Nephron progenitor cell (in vitro differentiated cells): ENCODE measurements around the gene LY6G5B.

Experiments used
- DNase-seq: peaks from one replicate; pipeline ENCODE4 v3.0.0; 2021
- H3K27ac Mint-ChIP-seq: 2 replicates; pipeline ENCODE4 v1.8.0; 2021; ENCODE audit warnings: mild to moderate bottlenecking, moderate library complexity, mixed read lengths
- H3K27me3 Mint-ChIP-seq: 2 replicates; pipeline ENCODE4 v1.8.0; 2021; ENCODE audit warnings: mild to moderate bottlenecking, low read depth, mixed read lengths; ENCODE audit not compliant: poor library complexity
- H3K36me3 Mint-ChIP-seq: 2 replicates; pipeline ENCODE4 v1.8.0; 2021; ENCODE audit warnings: low read depth, mixed read lengths
- H3K4me1 Mint-ChIP-seq: 2 replicates; pipeline ENCODE4 v1.8.0; 2021; ENCODE audit warnings: mixed read lengths
- H3K4me3 Mint-ChIP-seq: 2 replicates; pipeline ENCODE4 v1.8.0; 2021; ENCODE audit warnings: mild to moderate bottlenecking, moderate library complexity, mixed read lengths
- H3K9me3 Mint-ChIP-seq: 2 replicates; pipeline ENCODE4 v1.8.0; 2021; ENCODE audit warnings: mild to moderate bottlenecking, moderate library complexity, mixed read lengths
- CTCF ChIP-seq: fragments of 200-600 bp; sonication (generic); IDR thresholded peaks from 2 replicates; pipeline ENCODE4 v1.5.0; 2021; ENCODE audit warnings: antibody characterized with exemption

The LY6G5B gene

DNA sequence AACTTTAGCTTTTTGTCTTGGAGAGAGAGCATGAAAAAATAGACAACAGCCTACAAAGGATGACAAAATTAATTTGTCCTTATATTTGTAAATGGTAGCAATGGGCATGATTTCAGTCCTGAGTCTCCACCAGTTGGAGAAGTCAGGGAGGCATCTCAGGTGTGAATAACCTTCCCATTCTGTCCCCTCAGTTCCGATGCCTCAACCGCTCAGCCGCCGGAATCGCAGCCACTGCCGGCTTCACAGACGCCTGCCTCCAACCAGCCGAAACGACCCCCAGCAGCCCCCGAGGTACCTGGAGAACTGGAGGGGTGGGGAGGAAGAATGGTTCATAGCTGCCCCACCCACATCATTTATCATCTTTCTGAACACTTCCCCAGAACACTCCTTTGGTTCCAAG lies 45.7 kb upstream of the LY6G5B start:
- peak overlapping the region; percentile 87 for H3K27ac Mint-ChIP-seq
- TF ChIP-seq CTCF = no peak
- peaks cover 27% of the 10 kb centered on the region for H3K4me1 Mint-ChIP-seq
- H3K4me3 Mint-ChIP-seq = no peak overlapping the region
- no peak for DNase-seq
- H3K27me3 Mint-ChIP-seq = no peaks in the 10 kb centered on the region
- peaks cover 68% of the 10 kb centered on the region for H3K36me3 Mint-ChIP-seq
- peaks cover 8% of the 10 kb centered on the region for H3K9me3 Mint-ChIP-seq

- Mint-ChIP-seq H3K27ac (peak overlapping the region; percentile 85), H3K4me1 (peaks cover 17% of the 10 kb centered on the region), H3K36me3 (peaks cover 89% of the 10 kb centered on the region), H3K4me3 (no peak overlapping the region), H3K9me3 (no peaks in the 10 kb centered on the region), H3K27me3 (no peaks in the 10 kb centered on the region)
- no peak for TF ChIP-seq CTCF
- no peak for DNase-seq
These were observed 42.8 kb upstream of the LY6G5B start for GRCh38 chr6:31626952-31627351.

- no peak for DNase-seq
- Mint-ChIP-seq H3K4me3 (no peak overlapping the region), H3K27ac (peak overlapping the region; percentile 85), H3K36me3 (peaks cover 85% of the 10 kb centered on the region), H3K4me1 (peaks cover 8% of the 10 kb centered on the region), H3K9me3 (no peaks in the 10 kb centered on the region), H3K27me3 (no peaks in the 10 kb centered on the region)
- no peak for TF ChIP-seq CTCF
These were observed 42.0 kb upstream of the LY6G5B start for GRCh38 chr6:31627690-31628287.

GRCh38 chr6:31629014-31629413 lies 40.8 kb upstream of the LY6G5B start:
- H3K27me3 Mint-ChIP-seq = no peaks in the 10 kb centered on the region
- DNase-seq = no peak
- no peak overlapping the region for H3K4me3 Mint-ChIP-seq
- H3K27ac Mint-ChIP-seq = peak overlapping the region; percentile 74
- H3K4me1 Mint-ChIP-seq = peaks cover 3% of the 10 kb centered on the region
- H3K36me3 Mint-ChIP-seq = peaks cover 88% of the 10 kb centered on the region
- TF ChIP-seq CTCF = no peak
- no peaks in the 10 kb centered on the region for H3K9me3 Mint-ChIP-seq

GRCh38 chr6:31630177-31630934 lies 39.4 kb upstream of the LY6G5B start:
- peak overlapping the region; percentile 89 for H3K27ac Mint-ChIP-seq
- H3K9me3 Mint-ChIP-seq = no peaks in the 10 kb centered on the region
- no peak for DNase-seq
- no peak for TF ChIP-seq CTCF
- H3K36me3 Mint-ChIP-seq = peaks cover 82% of the 10 kb centered on the region
- H3K4me3 Mint-ChIP-seq = no peak overlapping the region
- H3K27me3 Mint-ChIP-seq = peaks cover 3% of the 10 kb centered on the region
- H3K4me1 Mint-ChIP-seq = peaks cover 5% of the 10 kb centered on the region

DNA sequence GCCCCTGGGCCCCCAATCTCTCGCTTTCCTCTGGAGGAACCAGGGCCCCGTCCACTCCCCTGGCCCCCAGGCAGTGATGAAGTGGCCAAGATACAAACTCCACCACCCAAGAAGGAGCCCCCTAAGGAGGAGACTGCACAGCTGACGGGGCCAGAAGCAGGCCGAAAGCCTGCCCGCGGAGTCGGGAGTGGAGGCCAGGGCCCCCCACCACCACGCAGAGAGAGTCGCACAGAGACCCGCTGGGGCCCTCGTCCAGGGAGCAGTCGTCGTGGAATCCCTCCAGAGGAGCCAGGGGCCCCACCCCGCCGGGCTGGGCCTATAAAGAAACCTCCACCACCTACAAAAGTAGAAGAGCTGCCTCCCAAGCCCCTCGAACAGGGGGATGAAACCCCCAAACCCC lies 38.6 kb upstream of the LY6G5B start:
- H3K27ac Mint-ChIP-seq = peak overlapping the region; percentile 89
- DNase-seq = no peak
- H3K36me3 Mint-ChIP-seq = peaks cover 82% of the 10 kb centered on the region
- H3K9me3 Mint-ChIP-seq = no peaks in the 10 kb centered on the region
- TF ChIP-seq CTCF = no peak
- H3K4me1 Mint-ChIP-seq = peaks cover 5% of the 10 kb centered on the region
- H3K27me3 Mint-ChIP-seq = peaks cover 3% of the 10 kb centered on the region
- H3K4me3 Mint-ChIP-seq = no peak overlapping the region
